GM12878 (cell line): ENCODE measurements around the gene S100A9. TPM values are rescaled to one million over a fixed set of nuclear protein-coding genes. Genes with fewer than 3 reads are reported as not detected.

ENCODE experiments used
- ATAC-seq: fragments of 200-7000 bp; cut with Tn5 transposase; 3 replicates; pipeline ENCODE4 v1.9.1; 2020; ENCODE audit warnings: mild to moderate bottlenecking, moderate library complexity
- BruUV-seq: library from RNA; stranded (reverse); fragments of 400-500 nt; replicated peaks from 2 replicates; lab custom pipeline; 2021; lab: Mats Ljungman, UMichigan
- CTCF ChIA-PET: fragments of 300-600 bp; sonication (Branson Sonifier 250); formaldehyde crosslinking; extraction: SDS; loops from one replicate; lab custom pipeline; 2021; ENCODE audit warnings: inconsistent platforms; lab: Yijun Ruan, JAX
- POLR2A ChIA-PET: fragments of 350-600 bp; formaldehyde crosslinking; extraction: SDS; loops from one replicate; lab custom pipeline; 2021; ENCODE audit warnings: inconsistent platforms; lab: Charles Lee
- RAD21 ChIA-PET: fragments of 300-600 bp; sonication (Branson Sonifier 250); formaldehyde crosslinking; loops from one replicate; lab custom pipeline; 2023; ENCODE audit warnings: antibody characterized with exemption; ENCODE audit not compliant: unreplicated experiment; lab: Charles Lee
- SMC1A ChIA-PET: fragments of 300-600 bp; sonication (Branson Sonifier 250); formaldehyde crosslinking; loops from one replicate; lab custom pipeline; 2023; ENCODE audit not compliant: unreplicated experiment, uncharacterized antibody; lab: Charles Lee
- DNase-seq: peaks from one replicate; pipeline ENCODE4 v3.0.0-alpha.2; 2011; ENCODE audit warnings: low read depth, low spot score
- FAIRE-seq: peaks from 3 replicates; lab custom pipeline; 2011; peaks lifted over from hg19 to GRCh38; lab: Jason Lieb, UNC
- H2AFZ ChIP-seq: 2 replicates; pipeline ENCODE4 v1.6.0; 2011; ENCODE audit warnings: low read depth, low read length, control low read depth; ENCODE audit not compliant: control insufficient read depth
- H3K27ac ChIP-seq: 2 replicates; pipeline ENCODE4 v1.5.1; 2011; ENCODE audit warnings: control low read depth; ENCODE audit not compliant: control insufficient read depth, insufficient read depth
- H3K27me3 ChIP-seq, 2 experiments: replicated peaks in 1 of 2; 2 replicates each; pipeline versions ENCODE4 v1.6.0 to v1.6.1; 2011; ENCODE audit warnings: low read length in 1 of 2; ENCODE audit not compliant: control insufficient read depth in 2 of 2, insufficient read depth in 2 of 2
- H3K36me3 ChIP-seq, 2 experiments: 2 replicates each; pipeline ENCODE4 v1.5.1; 2011; ENCODE audit warnings: low read length in 1 of 2; ENCODE audit not compliant: control insufficient read depth in 2 of 2, insufficient read depth in 2 of 2
- H3K4me1 ChIP-seq: 2 replicates; pipeline ENCODE4 v1.6.1; 2011; ENCODE audit warnings: mild to moderate bottlenecking, low read length, moderate library complexity, mixed read lengths; ENCODE audit not compliant: control insufficient read depth, insufficient read depth
- H3K4me2 ChIP-seq: 2 replicates; pipeline ENCODE4 v1.6.0; 2011; ENCODE audit warnings: control low read depth; ENCODE audit not compliant: control insufficient read depth, insufficient read depth
- H3K4me3 ChIP-seq: fragments of 200-600 bp; sonication (generic); 2 replicates; pipeline ENCODE4 v1.5.1; 2016
- H3K79me2 ChIP-seq: 2 replicates; pipeline ENCODE4 v1.6.0; 2011; ENCODE audit warnings: low read length; ENCODE audit not compliant: control insufficient read depth, insufficient read depth
- H3K9ac ChIP-seq: 2 replicates; pipeline ENCODE4 v1.8.0; 2011; ENCODE audit warnings: low read length, control low read depth, mixed read lengths; ENCODE audit not compliant: control insufficient read depth, insufficient read depth
- H3K9me3 ChIP-seq: replicated peaks from 3 replicates; pipeline ENCODE4 v1.5.1; 2011; ENCODE audit warnings: mild to moderate bottlenecking, low read length; ENCODE audit not compliant: control insufficient read depth, insufficient read depth
- H4K20me1 ChIP-seq: 2 replicates; pipeline ENCODE4 v1.6.0; 2011; ENCODE audit not compliant: control insufficient read depth, insufficient read depth
- BCL11A ChIP-seq: IDR thresholded peaks from 2 replicates; pipeline ENCODE4 v1.6.1; 2011; ENCODE audit warnings: low read depth, low read length
- CEBPB ChIP-seq, 2 experiments: fragments of 150-350 bp in 1 of 2; IDR thresholded peaks; 2 replicates each; pipeline ENCODE4 v1.6.1; 2012 to 2014; ENCODE audit warnings: low read depth in 2 of 2, low read length in 2 of 2, borderline replicate concordance in 1 of 2, inconsistent platforms in 1 of 2
- ESRRA ChIP-seq: IDR thresholded peaks from 2 replicates; pipeline ENCODE4 v1.6.1; 2012; ENCODE audit warnings: mild to moderate bottlenecking, low read length, improper control_type of control experiment
- ETV6 ChIP-seq, 2 experiments: fragments of 450-650 bp in 1 of 2; IDR thresholded peaks in 1 of 2; conservative IDR thresholded peaks in 1 of 2; 2 replicates each; pipeline ENCODE4 v1.6.1; 2014; ENCODE audit warnings: antibody characterized with exemption in 1 of 2, borderline replicate concordance in 1 of 2, low read depth in 1 of 2, mild to moderate bottlenecking in 1 of 2, moderate library complexity in 1 of 2
- FOXM1 ChIP-seq: IDR thresholded peaks from 2 replicates; pipeline ENCODE4 v1.6.1; 2012; ENCODE audit warnings: low read depth, mild to moderate bottlenecking, inconsistent platforms, low read length, moderate library complexity
- KAT2A ChIP-seq: conservative IDR thresholded peaks from 2 replicates; pipeline ENCODE4 v1.6.1; 2011; ENCODE audit warnings: low read depth, low read length; ENCODE audit not compliant: control insufficient read depth
- MXI1 ChIP-seq: fragments of 150-350 bp; IDR thresholded peaks from 2 replicates; pipeline ENCODE4 v1.6.1; 2011; ENCODE audit warnings: low read depth, mild to moderate bottlenecking, inconsistent platforms, low read length, improper control_type of control experiment
- MYB ChIP-seq: fragments of 150-350 bp; IDR thresholded peaks from 2 replicates; pipeline ENCODE4 v1.6.1; 2014; ENCODE audit warnings: mild to moderate bottlenecking, low read depth, low read length, borderline replicate concordance
- RB1 ChIP-seq: fragments of 450-650 bp; formaldehyde crosslinking; IDR thresholded peaks from 2 replicates; pipeline ENCODE4 v1.6.1; 2017; ENCODE audit warnings: mild to moderate bottlenecking, borderline replicate concordance
- RBBP5 ChIP-seq: fragments of 200-600 bp; sonication (generic); conservative IDR thresholded peaks from 2 replicates; pipeline ENCODE4 v1.6.1; 2016
- RFX5 ChIP-seq: IDR thresholded peaks from 2 replicates; pipeline ENCODE4 v1.6.1; 2011; ENCODE audit warnings: low read depth, low read length, improper control_type of control experiment
- SMAD1 ChIP-seq: fragments of 450-650 bp; IDR thresholded peaks from 2 replicates; pipeline ENCODE4 v1.6.1; 2018; ENCODE audit warnings: mild to moderate bottlenecking, low read depth; ENCODE audit not compliant: partially characterized antibody
- SMARCA5 ChIP-seq: fragments of 450-650 bp; IDR thresholded peaks from 2 replicates; pipeline ENCODE4 v1.6.1; 2017; ENCODE audit warnings: mild to moderate bottlenecking
- TCF3 ChIP-seq: IDR thresholded peaks from 2 replicates; pipeline ENCODE4 v1.6.1; 2012; ENCODE audit warnings: low read depth, mild to moderate bottlenecking, low read length, borderline replicate concordance; ENCODE audit not compliant: insufficient read depth
- ZNF24 ChIP-seq: fragments of 450-650 bp; IDR thresholded peaks from 2 replicates; pipeline ENCODE4 v1.6.1; 2017; ENCODE audit warnings: antibody characterized with exemption, mild to moderate bottlenecking
- ZSCAN29 ChIP-seq: fragments of 450-650 bp; IDR thresholded peaks from 2 replicates; pipeline ENCODE4 v1.6.1; 2017; ENCODE audit warnings: mild to moderate bottlenecking, moderate library complexity
- WGBS: methylation state at CpG from one replicate; pipeline ENCODE4 v1.1.6; 2016; ENCODE audit warnings: low lambda C conversion rate; ENCODE audit not compliant: insufficient replicate concordance, insufficient coverage; ENCODE audit errors: missing lambda C conversion rate; 5-methylcytosine and 5-hydroxymethylcytosine counted together
- in situ Hi-C: fragments of 300-500 bp; cut with MboI; formaldehyde crosslinking; loops from 9 replicates; pipeline ENCODE4 v1.14.3; 2018; ENCODE audit warnings: mixed read lengths
- intact Hi-C: fragments of 100-400 bp; cut with micrococcal nuclease; formaldehyde crosslinking; loops from one replicate; pipeline ENCODE4 v1.14.2; 2022; ENCODE audit not compliant: unreplicated experiment
- polyA plus RNA-seq, 11 experiments: library from polyadenylated mRNA; depleted of rRNA in 4 of 11; unstranded in 6 of 11; stranded (reverse) in 5 of 11; fragments of >200 nt; fragmentation: Nextera tagmentation in 4 of 11; fragmentation: Illumina TruSeq in 1 of 11; extraction: Ambion mirVana in 4 of 11; extraction: Trizol in 1 of 11; gene quantifications; 1 replicate in 1 of 11; 2 replicates in 10 of 11; pipeline versions ENCODE4 v1.2.1 to v1.2.3, GENCODE V29; 2011 to 2016; ENCODE audit warnings: inconsistent platforms in 2 of 11, missing spikeins in 2 of 11, low read depth in 1 of 11
- total RNA-seq, 4 experiments: library from RNA; depleted of rRNA in 3 of 4; stranded (reverse); fragments of >200 nt in 3 of 4; fragmentation: Illumina TruSeq in 1 of 4; extraction: Trizol in 1 of 4; gene quantifications; 2 replicates each; pipeline versions ENCODE4 v1.2.1 to v1.2.3, GENCODE V29; 2013 to 2021
- TF ChIP-seq, protein P1 (sequence below): fragments of 450-650 bp; IDR thresholded peaks from 2 replicates; pipeline ENCODE4 v1.6.1; 2016; ENCODE audit warnings: mild to moderate bottlenecking, moderate library complexity, borderline replicate concordance
- TF ChIP-seq, protein P2 (sequence below): IDR thresholded peaks from 2 replicates; pipeline ENCODE4 v1.6.1; 2011; ENCODE audit warnings: borderline replicate concordance, low read depth, mild to moderate bottlenecking, moderate library complexity, low read length; ENCODE audit not compliant: insufficient read depth, poor library complexity, severe bottlenecking
- TF ChIP-seq, protein P3 (sequence below): fragments of 450-650 bp; IDR thresholded peaks from 2 replicates; pipeline ENCODE4 v1.6.1; 2014; ENCODE audit warnings: mild to moderate bottlenecking

The S100A9 gene
- total and polyA plus RNA-seq, 10 of the 15 experiments (the other 5 are each of a cell fraction or from before 2014, with no cell fraction given): 0.22 to 1.7 (median 0.49) TPM; not detected in 3

DNA sequence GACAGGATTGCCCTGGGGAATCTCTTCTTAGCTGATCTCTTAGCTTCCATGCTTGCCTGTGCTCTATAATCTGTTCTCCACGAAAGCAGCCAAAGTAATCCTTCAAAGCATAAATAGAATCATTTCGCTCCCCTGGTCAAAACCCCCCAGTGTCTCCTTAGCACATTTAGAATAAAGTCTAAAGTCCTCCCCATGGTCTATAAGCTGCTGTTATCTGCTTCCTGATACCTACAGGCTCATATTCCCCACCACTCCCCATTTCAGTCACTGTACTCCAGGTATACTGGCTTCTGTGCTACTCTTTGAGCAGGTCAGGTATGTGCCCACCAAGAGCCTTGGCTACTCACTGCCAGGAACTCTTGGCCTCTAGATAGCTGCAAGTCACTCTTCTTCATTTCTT, 14.9 kb downstream of the S100A9 start:
- FAIRE-seq (no peak), DNase-seq (no peak), ATAC-seq (no peak)
- CTCF ChIA-PET: no interaction called here
- Histone ChIP-seq H3K36me3 (no peaks in the 10 kb centered on the region), H3K27ac (no peak overlapping the region), H3K9me3 (no peaks in the 10 kb centered on the region), H3K9ac (no peak overlapping the region), H3K27me3 (no peaks in the 10 kb centered on the region), H3K4me1 (no peaks in the 10 kb centered on the region), H3K79me2 (no peaks in the 10 kb centered on the region), H2AFZ (no peak overlapping the region), H3K4me3 (no peak overlapping the region), H3K4me2 (no peak overlapping the region), H4K20me1 (no peaks in the 10 kb centered on the region)
- 29% methylated on average over 2 of the region's 2 CpGs for WGBS
- intact Hi-C loops: no loop called here
- POLR2A ChIA-PET: no interaction called here
- RAD21 ChIA-PET: no interaction called here
- in situ Hi-C loops: no loop called here
- BruUV-seq: no TSS peak
- SMC1A ChIA-PET: no interaction called here
- TF ChIP-seq RBBP5 (no peak), ZSCAN29 (no peak), MXI1 (no peak), SMAD1 (no peak), ETV6 (conservative IDR thresholded peaks at IDR 0.05 in 1 of 2, IDR thresholded peaks at IDR 0.05 in 1 of 2; ENCODE audit: borderline replicate concordance in 1 of 2, low read depth in 1 of 2) (no peak), KAT2A (no peak), ZNF24 (no peak), CEBPB (IDR thresholded peaks at IDR 0.05; ENCODE audit: borderline replicate concordance in 1 of 2, low read depth in 2 of 2, low read length in 2 of 2) (no peak), RB1 (no peak), MYB (no peak), BCL11A (no peak), TCF3 (no peak), RFX5 (no peak), ESRRA (no peak), FOXM1 (no peak), SMARCA5 (no peak)
- TF ChIP-seq, protein P1, sequence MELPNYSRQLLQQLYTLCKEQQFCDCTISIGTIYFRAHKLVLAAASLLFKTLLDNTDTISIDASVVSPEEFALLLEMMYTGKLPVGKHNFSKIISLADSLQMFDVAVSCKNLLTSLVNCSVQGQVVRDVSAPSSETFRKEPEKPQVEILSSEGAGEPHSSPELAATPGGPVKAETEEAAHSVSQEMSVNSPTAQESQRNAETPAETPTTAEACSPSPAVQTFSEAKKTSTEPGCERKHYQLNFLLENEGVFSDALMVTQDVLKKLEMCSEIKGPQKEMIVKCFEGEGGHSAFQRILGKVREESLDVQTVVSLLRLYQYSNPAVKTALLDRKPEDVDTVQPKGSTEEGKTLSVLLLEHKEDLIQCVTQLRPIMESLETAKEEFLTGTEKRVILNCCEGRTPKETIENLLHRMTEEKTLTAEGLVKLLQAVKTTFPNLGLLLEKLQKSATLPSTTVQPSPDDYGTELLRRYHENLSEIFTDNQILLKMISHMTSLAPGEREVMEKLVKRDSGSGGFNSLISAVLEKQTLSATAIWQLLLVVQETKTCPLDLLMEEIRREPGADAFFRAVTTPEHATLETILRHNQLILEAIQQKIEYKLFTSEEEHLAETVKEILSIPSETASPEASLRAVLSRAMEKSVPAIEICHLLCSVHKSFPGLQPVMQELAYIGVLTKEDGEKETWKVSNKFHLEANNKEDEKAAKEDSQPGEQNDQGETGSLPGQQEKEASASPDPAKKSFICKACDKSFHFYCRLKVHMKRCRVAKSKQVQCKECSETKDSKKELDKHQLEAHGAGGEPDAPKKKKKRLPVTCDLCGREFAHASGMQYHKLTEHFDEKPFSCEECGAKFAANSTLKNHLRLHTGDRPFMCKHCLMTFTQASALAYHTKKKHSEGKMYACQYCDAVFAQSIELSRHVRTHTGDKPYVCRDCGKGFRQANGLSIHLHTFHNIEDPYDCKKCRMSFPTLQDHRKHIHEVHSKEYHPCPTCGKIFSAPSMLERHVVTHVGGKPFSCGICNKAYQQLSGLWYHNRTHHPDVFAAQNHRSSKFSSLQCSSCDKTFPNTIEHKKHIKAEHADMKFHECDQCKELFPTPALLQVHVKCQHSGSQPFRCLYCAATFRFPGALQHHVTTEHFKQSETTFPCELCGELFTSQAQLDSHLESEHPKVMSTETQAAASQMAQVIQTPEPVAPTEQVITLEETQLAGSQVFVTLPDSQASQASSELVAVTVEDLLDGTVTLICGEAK: no peak
- TF ChIP-seq, protein P2, sequence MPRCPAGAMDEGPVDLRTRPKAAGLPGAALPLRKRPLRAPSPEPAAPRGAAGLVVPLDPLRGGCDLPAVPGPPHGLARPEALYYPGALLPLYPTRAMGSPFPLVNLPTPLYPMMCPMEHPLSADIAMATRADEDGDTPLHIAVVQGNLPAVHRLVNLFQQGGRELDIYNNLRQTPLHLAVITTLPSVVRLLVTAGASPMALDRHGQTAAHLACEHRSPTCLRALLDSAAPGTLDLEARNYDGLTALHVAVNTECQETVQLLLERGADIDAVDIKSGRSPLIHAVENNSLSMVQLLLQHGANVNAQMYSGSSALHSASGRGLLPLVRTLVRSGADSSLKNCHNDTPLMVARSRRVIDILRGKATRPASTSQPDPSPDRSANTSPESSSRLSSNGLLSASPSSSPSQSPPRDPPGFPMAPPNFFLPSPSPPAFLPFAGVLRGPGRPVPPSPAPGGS: no peak
- TF ChIP-seq, protein P3, sequence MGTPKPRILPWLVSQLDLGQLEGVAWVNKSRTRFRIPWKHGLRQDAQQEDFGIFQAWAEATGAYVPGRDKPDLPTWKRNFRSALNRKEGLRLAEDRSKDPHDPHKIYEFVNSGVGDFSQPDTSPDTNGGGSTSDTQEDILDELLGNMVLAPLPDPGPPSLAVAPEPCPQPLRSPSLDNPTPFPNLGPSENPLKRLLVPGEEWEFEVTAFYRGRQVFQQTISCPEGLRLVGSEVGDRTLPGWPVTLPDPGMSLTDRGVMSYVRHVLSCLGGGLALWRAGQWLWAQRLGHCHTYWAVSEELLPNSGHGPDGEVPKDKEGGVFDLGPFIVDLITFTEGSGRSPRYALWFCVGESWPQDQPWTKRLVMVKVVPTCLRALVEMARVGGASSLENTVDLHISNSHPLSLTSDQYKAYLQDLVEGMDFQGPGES: no peak
